Left lung (tissue), 10 donors: ENCODE measurements around the gene NANP. TPM values are rescaled to one million over a fixed set of nuclear protein-coding genes. Genes with fewer than 3 reads are reported as not detected.
"Not testable (repeated sequence)": the region's sequence is repeated elsewhere in the genome, so short reads cannot be mapped to it uniquely, and the experiment has no call there.

Experiments
- ATAC-seq: fragments of 200-7000 bp; cut with Tn5 transposase; one replicate; pipeline ENCODE4 v1.9.1; 2020; ENCODE audit warnings: moderate library complexity
- DNase-seq, 4 donors: peaks; one replicate each; pipeline ENCODE4 v3.0.0-alpha.2; 2013 to 2020
- H3K27ac ChIP-seq, 2 donors: fragments of 200-600 bp; sonication (generic) in 1 of 2; one replicate each; pipeline versions ENCODE4 v1.5.0 to v1.8.0; 2020 to 2021
- H3K27me3 ChIP-seq, 2 donors: fragments of 200-600 bp; sonication (generic) in 1 of 2; one replicate each; pipeline versions ENCODE4 v1.5.0 to v1.8.0; 2020 to 2021
- H3K36me3 ChIP-seq, 2 donors: fragments of 200-600 bp; sonication (generic) in 1 of 2; one replicate each; pipeline versions ENCODE4 v1.5.0 to v1.8.0; 2020 to 2021
- H3K4me1 ChIP-seq, 2 donors: fragments of 200-600 bp; one replicate each; pipeline ENCODE4 v1.8.0; 2021
- H3K4me3 ChIP-seq, 2 donors: fragments of 200-600 bp; sonication (generic) in 1 of 2; one replicate each; pipeline versions ENCODE4 v1.5.0 to v1.8.0; 2020 to 2021; ENCODE audit warnings: mild to moderate bottlenecking in 1 of 2
- H3K9me3 ChIP-seq, 2 donors: fragments of 200-600 bp; sonication (generic) in 1 of 2; one replicate each; pipeline versions ENCODE4 v1.5.0 to v1.8.0; 2020 to 2021
- CTCF ChIP-seq, 2 donors: fragments of 200-600 bp; sonication (generic) in 1 of 2; IDR thresholded peaks; one replicate each; pipeline versions ENCODE4 v1.5.0 to v1.8.0; 2021; ENCODE audit warnings: antibody characterized with exemption in 2 of 2
- intact Hi-C, 2 donors: fragments of 100-400 bp; cut with DNase I; formaldehyde crosslinking; loops; one replicate each; pipeline versions ENCODE4 v1.11.2 to v1.14.2; 2022
- polyA plus RNA-seq, 6 donors: library from polyadenylated mRNA; unstranded; fragments of 120-200 nt; gene quantifications; one replicate each; pipeline ENCODE4 v1.2.1, GENCODE V29; 2013; ENCODE audit not compliant: insufficient read length in 6 of 6
- total RNA-seq, 2 donors: library from RNA; stranded (reverse); fragmentation: NEBNext Ultra II Directional; extraction: Animal tissue kit (Norgen Biotek cat#: 25700); gene quantifications; one replicate each; pipeline ENCODE4 v1.2.1, GENCODE V29; 2021
- donor health status: DM: no; HTN: yes; CAD: no.
- donor health status: DM: no; HTN: no; CAD: no.

NANP gene
- total and polyA plus RNA-seq, 8 donors, result 4.1 to 7.4 (median 4.9) TPM

GRCh38 chr20:25586877-25587276, 36.9 kb downstream of the NANP start:
- Histone ChIP-seq H3K4me1 (peaks cover 4 to 12% of the 10 kb centered on the region in 2 donors), H3K4me3 (no peak overlapping the region), H3K9me3 (no peaks in the 10 kb centered on the region), H3K36me3 (no peaks in the 10 kb centered on the region), H3K27ac (no peak overlapping the region), H3K27me3 (peaks cover 0 to 50% of the 10 kb centered on the region in 2 donors)
- TF ChIP-seq CTCF (IDR thresholded peaks at IDR 0.05), result no peak
- ATAC-seq (no peak), DNase-seq (no peak)
- intact Hi-C loops, result no loop called here

GRCh38 chr20:25584905-25585704, 38.7 kb downstream of the NANP start, which contains the start of gene NINL:
Gene NINL, minus strand, starts transcription at chr20:25585531. Its CDS starts 58,944 bp downstream, at chr20:25526587.
- ATAC-seq (peak; percentile 91), DNase-seq (peak; percentile 56 to 85 (median 73))
- no peak for TF ChIP-seq CTCF (IDR thresholded peaks at IDR 0.05)
- Histone ChIP-seq H3K4me3 (peak within 1 kb of the TSS; percentile 54 to 90), H3K9me3 (no peaks in the 10 kb centered on the region), H3K4me1 (peaks cover 11 to 12% of the 10 kb centered on the region in 2 donors), H3K27me3 (peaks cover 0 to 52% of the 10 kb centered on the region in 2 donors), H3K27ac (peak within 1 kb of the TSS; percentile 57 to 78), H3K36me3 (no peaks in the 10 kb centered on the region)
- intact Hi-C loops, result no loop called here

- intact Hi-C loops, ATAC-seq, DNase-seq, H3K27ac ChIP-seq, H3K4me3 ChIP-seq, H3K36me3 ChIP-seq, H3K9me3 ChIP-seq: not testable (repeated sequence)
- H3K27me3 ChIP-seq, result peaks cover 0 to 52% of the 10 kb centered on the region in 2 donors
- H3K4me1 ChIP-seq, result peaks cover 11 to 12% of the 10 kb centered on the region in 2 donors
These were observed 40.2 kb downstream of the NANP start for GRCh38 chr20:25583607-25584006.

- Histone ChIP-seq H3K9me3 (no peaks in the 10 kb centered on the region), H3K27me3 (peaks cover 0 to 38% of the 10 kb centered on the region in 2 donors), H3K36me3 (no peaks in the 10 kb centered on the region), H3K4me3 (no peak overlapping the region), H3K27ac (no peak overlapping the region), H3K4me1 (peaks cover 11 to 12% of the 10 kb centered on the region in 2 donors)
- no peak for TF ChIP-seq CTCF (IDR thresholded peaks at IDR 0.05)
- ATAC-seq (peak; percentile 60), DNase-seq (peak in 3 of 4 donors; percentile 10 to 57 (median 45))
- intact Hi-C loops, result no loop called here
These were observed 43.1 kb downstream of the NANP start for GRCh38 chr20:25580711-25581110.

GRCh38 chr20:25579081-25579770, 44.6 kb downstream of the NANP start:
- TF ChIP-seq CTCF (IDR thresholded peaks at IDR 0.05), result no peak
- H3K36me3 ChIP-seq, result no peaks in the 10 kb centered on the region
- H3K27ac ChIP-seq, result no peak overlapping the region
- peaks cover 0 to 23% of the 10 kb centered on the region in 2 donors for H3K27me3 ChIP-seq
- ATAC-seq (no peak), DNase-seq (peak in 1 of 4 donors; percentile 75)
- H3K4me3 ChIP-seq, result no peak overlapping the region
- H3K9me3 ChIP-seq, result no peaks in the 10 kb centered on the region
- intact Hi-C loops, result no loop called here
- H3K4me1 ChIP-seq, result peaks cover 0 to 7% of the 10 kb centered on the region in 2 donors
